AG09319 (cell line): ENCODE results near the gene CTNNA3.

Source experiments
- DNase-seq: peaks from one replicate; pipeline ENCODE4 v3.0.0-alpha.2; 2010; ENCODE audit warnings: low read depth; ENCODE audit errors: extremely low read depth
- TF ChIP-seq, protein P1 (sequence below): IDR thresholded peaks from 2 replicates; pipeline ENCODE4 v1.5.1; 2011; ENCODE audit warnings: low read depth, mild to moderate bottlenecking, inconsistent platforms, low read length, moderate library complexity

CTNNA3 gene

DNA sequence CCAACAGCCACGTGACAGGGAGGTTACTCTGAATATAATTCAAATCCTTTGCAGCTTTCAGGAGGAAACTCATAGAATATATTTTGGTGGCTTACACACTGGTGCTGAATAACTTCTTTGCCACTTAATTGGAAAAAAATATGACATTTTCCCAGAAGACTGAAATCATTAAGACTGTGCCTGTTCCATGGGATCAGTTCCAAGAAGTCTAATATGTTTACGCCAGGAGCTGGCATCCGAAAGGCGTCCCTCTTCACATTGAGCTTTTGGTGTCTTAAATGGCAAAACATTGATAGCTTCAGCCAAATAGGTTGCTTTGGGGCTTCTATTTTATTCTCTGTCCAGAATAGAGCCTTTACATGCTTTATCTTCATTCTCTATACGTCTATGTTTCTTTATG, 1687.8 kb downstream of the CTNNA3 start:
- TF ChIP-seq, protein P1, sequence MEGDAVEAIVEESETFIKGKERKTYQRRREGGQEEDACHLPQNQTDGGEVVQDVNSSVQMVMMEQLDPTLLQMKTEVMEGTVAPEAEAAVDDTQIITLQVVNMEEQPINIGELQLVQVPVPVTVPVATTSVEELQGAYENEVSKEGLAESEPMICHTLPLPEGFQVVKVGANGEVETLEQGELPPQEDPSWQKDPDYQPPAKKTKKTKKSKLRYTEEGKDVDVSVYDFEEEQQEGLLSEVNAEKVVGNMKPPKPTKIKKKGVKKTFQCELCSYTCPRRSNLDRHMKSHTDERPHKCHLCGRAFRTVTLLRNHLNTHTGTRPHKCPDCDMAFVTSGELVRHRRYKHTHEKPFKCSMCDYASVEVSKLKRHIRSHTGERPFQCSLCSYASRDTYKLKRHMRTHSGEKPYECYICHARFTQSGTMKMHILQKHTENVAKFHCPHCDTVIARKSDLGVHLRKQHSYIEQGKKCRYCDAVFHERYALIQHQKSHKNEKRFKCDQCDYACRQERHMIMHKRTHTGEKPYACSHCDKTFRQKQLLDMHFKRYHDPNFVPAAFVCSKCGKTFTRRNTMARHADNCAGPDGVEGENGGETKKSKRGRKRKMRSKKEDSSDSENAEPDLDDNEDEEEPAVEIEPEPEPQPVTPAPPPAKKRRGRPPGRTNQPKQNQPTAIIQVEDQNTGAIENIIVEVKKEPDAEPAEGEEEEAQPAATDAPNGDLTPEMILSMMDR, result no peak
- no peak for DNase-seq

DNA sequence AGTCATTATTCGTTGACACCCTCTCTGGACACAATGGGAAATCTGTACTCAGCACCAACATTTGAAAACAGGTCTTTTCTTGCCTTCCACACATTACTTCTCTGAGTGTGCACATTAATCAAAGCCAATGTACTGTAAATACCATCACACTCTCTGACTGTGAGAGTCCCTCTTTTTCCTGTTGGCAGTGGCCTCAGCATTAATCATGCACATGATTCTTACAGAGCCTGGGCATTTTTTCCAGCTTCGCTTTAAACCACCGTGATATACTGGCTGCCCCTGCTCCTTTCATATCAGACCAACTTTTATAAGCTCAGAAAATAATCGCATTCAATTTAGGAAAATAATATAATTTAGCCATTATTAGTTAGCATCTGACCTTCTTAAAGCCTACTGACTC, 1689.6 kb downstream of the CTNNA3 start:
- DNase-seq, result no peak
- TF ChIP-seq, protein P1, result no peak

DNA sequence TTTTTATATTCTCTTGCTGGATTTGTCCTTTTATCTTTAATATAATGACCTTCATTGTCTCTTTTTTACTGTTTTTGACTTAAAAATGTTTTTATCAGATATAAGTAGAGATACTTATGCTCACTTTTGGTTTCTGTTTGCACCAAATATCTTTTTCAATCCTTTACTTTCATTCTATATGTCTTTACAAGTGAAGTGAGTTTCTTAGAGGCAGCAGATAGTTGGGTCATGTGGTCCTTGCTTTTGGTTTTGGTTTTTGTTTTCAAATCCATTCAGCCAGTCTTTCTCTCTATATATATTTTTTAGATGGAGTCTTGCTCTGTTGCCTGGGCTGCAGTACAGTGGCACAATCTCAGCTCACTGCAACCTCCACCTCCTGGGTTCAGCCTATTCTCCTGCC, 1702.5 kb downstream of the CTNNA3 start:
- DNase-seq, result no peak
- TF ChIP-seq, protein P1, result no peak

DNA sequence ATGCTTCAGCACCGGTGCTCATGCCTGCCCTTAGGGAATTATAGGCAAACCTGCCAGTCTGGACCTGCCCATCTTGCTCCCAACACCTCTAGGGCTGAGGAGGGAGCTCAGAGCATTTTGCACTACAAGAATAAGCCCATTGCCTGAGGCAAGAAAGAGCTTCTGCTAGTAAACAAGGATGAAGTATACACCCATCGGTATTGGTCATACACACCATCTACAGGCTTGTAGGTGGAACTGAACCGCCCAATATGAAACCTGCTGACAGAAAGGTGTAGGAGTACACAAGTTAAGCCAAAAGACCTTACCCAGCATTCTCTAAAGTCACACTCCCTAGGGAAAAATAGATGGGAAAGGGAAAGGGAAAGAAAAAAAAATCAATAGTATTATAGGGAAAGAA, 1727.1 kb downstream of the CTNNA3 start:
- TF ChIP-seq, protein P1, result no peak
- no peak for DNase-seq

DNA sequence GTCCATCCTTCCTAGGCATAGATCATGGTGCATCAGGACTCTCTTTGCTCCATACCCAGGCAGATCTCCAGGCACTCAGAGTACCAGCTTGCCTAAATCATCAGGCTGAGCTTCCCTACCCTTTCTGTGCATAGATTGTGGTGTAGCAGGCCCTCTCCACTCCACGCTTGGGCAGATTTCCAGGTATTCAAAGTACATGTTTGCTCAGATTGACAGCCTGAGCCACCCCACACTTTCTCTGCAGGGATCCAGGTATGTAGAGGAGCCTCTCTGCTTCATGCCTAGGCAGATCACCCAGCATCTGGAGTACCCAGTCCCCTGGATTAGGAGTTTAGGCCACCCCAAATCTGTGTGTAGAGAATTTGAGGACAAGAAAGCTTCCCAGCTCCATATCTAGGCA, 1727.6 kb downstream of the CTNNA3 start:
- TF ChIP-seq, protein P1, result no peak

DNA sequence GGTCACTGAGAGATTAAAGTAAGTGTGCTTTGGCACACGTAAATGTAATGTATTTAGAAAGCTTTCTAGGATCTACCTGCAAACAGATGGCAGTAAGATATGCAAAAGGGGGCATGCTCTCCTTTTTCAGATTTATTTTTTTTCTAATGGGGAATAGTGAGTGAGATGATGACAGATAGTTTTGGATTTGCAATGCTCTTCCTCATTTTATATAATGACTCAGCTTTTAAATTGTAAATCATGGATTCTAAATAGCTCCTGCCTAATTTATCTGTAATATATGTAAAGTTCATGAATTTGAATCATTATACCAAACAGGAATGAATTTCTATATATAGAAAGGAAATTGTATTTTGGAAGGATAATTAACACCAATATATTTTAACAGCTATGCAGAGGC, 1731.8 kb downstream of the CTNNA3 start:
- TF ChIP-seq, protein P1, result no peak
- DNase-seq, result no peak

More for the DNA sequence above, 1727.6 kb downstream of the CTNNA3 start:
- DNase-seq, result no peak

DNA sequence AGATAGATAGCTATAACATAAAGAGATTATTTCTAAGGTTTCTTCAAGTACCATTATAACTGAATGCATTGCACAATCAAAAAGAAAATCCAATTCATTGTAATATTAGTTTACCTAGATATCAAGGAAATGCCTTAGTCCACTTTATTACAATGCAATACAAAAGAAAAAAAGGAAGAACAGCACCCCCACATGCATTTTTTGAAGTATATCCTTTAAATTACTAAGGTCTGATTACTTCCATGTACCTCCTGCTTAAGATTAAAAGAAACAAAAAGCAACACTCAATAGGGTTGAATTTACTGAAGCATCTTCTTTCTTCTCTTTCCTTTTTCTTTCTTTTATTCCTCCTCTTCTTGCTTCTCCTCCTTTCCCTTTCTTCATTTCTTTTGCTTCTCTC, 1743.9 kb downstream of the CTNNA3 start:
- DNase-seq, result no peak
- TF ChIP-seq, protein P1, result no peak

DNA sequence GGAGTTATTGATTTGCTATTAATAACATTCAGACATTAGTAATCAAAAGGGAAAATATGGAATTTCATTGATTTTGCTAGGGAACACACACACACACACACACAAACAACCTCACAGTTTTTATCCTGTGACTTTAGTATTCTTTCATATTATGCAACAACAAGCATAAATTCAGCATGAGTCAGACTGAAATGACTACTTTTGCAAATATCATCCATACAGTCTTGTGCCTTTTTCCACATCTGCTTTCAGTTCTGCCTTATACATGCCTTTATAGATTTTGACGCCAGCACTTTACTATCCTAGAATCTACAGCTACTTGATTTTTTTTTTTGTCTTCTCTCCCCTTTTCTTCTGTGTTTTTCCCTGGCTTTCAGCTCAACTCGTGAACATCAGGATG, 1745.9 kb downstream of the CTNNA3 start:
- DNase-seq, result no peak
- TF ChIP-seq, protein P1, result no peak
